Activated CD4-positive, alpha-beta T cell treated with anti-CD3 and anti-CD28 coated beads for 1 hour (primary cell): Measurements from ENCODE around the gene STEAP1B.
"Not testable (repeated sequence)": the region's sequence is repeated elsewhere in the genome, so short reads cannot be mapped to it uniquely, and the experiment has no call there.

Source experiments
- DNase-seq: peaks from one replicate; pipeline ENCODE4 v3.0.0-alpha.2; 2020

The STEAP1B gene

DNA sequence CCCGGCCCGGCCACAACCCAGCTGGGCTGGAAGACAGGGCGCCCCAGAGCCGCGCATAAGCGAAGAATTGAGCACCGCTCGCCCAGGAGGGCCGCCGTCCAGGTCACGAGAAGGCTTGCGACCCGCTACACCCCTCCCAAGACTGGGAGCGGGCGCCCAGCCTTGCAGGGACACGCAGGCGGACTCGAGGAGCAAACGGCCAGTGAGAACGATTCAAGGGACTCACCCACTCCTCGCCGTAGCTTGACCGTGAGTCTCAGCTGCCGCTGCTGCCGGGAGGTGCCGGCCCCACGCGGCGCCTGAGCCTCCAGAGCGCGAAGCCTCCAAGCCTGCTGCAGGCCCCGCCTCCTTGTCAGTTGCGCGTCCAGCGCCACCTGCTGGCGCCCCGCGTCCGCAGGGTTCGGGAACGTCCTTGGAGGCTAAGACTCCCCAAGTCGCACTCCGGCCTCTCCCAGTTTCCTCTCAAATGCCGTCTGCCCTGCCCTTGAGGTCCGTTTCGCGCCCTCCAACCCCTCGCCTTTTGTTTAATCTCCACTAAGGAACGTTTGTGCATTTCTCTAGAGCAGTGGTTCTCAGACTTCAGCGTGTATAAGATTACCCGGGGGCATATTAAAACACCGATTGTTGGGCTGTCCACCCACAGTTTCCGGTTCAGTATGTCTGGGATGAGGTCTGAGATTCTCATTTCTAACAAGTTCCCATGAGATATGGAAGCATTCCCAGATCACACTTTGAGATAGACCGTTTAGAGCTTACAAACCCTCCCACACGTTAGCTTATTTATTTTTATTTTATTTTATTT lies at the start of gene STEAP1B:
Gene STEAP1B, minus strand, starts transcription at position 301 of the 802 bp plus-strand sequence. CDS start 5,333 bp downstream, outside the sequence.
- peak; percentile 75 for DNase-seq

DNA sequence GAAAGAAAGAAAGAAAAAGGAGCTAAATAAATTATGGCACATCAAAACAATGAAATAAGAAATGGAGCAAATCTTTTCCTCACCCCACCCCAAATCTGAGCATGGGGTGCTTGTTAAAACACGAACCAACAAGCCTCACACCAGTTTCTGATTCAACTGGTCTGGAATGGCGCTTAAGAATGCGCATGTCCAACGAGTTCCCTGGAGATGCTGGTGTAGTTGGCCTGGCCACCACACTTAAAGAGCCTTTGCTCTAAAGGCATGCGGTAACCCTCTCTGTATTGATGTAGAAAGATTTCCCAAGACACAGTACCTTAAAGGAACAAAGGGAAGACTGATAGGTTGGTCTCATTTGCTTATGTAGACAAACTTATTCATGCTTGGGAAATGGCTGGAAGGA lies 49.1 kb upstream of the STEAP1B start:
- DNase-seq = no peak

DNA sequence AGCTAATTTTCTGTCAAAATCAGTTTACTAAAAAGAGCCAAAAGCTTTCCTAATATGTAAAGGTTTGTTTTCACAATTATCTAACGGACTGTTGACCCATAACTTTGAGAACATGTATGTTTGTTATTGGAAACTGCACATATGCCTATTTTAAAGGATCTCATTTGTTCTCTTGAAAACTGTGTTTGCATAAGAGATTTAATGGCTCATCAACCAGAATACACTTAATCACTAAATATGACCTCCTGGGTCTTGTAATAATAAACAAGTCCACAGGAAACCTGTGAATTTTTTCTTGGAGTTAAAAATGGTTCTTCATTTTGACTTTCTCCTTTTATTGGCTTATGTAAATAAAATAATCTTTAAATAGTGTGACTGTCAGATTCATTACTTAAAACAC lies 48.3 kb upstream of the STEAP1B start:
- no peak for DNase-seq

DNA sequence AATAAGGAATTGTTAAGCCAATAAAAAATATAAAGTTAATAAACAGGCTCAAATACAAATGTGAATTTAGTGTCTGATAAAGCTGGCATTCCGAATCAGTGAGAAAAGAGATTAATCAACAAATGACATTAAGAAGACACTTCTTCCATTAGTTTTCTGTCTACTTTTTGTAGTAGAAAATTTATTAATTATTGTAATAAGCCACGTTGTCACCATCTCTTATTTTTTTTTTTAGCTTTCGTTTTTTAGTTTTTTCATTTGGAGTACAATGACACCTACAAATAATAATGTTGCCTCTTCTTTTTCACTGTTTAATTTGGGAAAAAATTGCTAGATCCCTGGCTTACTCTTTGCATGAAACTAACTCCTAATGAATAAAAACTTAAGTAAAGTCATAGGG lies 46.8 kb upstream of the STEAP1B start:
- no peak for DNase-seq

DNA sequence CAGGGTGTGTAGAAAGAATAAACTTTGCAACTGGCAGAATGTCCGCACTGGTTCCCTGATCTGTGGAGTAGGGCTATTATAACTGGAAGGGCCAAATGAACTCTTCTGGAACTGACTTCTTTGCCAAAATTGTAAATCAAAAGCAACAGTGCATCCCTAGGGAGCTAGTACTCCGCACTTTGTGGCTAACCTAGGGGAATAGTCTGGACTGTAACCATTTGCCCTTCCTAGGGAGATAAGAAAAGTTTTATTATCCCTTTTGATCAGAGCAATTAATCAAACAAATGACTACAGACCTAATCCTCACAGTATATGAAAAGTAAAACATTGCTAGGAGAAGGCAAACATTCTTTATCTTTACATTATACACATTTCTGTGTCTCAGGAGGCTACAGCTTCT lies 45.5 kb upstream of the STEAP1B start:
- DNase-seq = no peak

DNA sequence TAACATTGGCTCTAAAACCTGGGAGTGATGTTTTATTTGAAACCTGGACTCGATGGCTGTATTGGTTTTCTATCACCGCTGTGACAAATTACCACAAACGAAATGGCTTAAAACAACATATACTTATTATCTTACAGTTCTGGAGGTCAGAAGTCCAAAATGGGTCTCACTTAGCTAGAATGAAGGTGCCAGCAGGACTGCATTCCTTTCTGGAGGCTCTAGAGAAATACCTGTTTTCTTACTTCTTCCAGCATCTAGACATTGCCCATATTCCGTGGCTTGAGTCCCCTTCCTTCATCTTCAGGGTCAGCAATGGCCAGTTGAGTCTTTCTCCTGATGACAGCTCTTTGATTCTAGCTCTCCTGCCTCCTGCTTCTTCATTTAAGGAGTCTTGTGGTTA lies 44.3 kb upstream of the STEAP1B start:
- no peak for DNase-seq

DNA sequence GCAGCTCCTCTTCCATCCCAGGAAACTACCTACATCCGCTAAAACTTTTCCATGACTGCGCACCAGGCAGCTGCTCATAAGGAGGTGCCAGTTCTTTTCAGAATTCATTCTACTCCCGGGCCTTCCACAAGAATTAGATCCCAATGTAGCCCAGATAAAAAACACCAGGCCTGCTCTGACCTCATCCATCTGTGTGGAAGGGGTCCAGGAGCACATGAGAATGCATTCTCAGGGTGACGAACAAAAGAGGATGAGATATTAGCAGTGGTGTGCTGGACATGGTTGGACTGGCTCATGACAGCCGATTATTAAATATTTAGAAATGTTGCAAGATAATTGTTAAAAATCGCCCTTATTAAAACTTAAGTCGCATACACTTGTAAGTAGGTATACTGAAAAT lies 43.2 kb upstream of the STEAP1B start:
- no peak for DNase-seq

DNA sequence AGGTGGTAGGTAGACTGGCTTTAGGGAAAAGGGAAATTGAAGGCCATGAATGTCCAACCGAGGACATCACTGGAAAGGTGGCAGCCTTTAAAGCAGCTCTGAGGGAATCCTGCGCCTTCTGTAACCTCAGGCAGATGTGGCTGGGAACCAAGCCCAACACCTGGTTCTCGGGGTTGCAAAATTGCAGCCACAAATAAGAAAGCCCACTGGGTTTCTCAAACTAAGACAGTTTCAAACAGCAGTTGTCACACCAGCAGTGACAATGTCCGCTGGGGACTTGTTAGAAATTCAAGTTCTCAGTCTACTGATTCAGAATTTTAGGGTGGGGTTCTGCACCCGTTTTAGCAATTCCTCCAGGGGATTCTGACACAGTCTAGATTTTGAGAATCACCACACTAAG lies 42.7 kb upstream of the STEAP1B start:
- DNase-seq = no peak

DNA sequence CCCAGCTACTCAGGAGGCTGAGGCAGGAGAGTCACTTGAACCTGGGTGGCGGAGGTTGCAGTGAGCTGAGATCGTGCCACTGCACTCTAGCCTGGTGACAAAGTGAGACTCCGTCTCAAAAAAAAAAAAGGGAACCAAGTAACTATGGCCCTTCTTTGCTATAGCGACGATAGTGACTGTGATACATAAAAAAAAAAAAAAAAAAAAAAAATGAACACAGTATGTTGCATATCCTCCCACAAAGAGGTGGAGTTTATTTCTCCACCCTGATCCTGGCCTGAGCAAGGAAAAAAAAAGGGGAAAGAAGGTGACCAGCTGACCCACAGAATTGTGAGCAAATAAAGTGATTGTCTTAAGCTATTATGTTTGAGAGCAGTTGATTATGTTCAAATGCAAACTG lies 42.3 kb upstream of the STEAP1B start:
- DNase-seq = no peak

DNA sequence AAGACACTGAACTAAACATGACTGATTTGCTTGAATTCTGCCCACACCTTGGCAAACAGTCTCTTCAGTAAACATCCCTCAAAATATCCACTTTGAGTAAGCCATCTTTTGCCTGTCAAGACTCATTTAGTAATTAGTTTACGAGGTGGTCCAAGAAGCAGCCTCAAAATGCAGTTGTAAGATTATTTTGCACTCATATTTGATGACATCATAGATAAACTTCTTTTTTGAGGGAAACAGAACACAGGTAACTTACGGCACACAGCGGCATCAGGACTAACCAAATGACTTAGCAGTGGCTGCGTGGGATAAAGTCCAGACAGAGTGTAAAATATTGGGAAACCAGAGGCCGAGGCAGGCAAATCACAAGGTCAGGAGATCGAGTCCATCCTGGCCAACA lies 41.8 kb upstream of the STEAP1B start:
- DNase-seq = no peak

DNA sequence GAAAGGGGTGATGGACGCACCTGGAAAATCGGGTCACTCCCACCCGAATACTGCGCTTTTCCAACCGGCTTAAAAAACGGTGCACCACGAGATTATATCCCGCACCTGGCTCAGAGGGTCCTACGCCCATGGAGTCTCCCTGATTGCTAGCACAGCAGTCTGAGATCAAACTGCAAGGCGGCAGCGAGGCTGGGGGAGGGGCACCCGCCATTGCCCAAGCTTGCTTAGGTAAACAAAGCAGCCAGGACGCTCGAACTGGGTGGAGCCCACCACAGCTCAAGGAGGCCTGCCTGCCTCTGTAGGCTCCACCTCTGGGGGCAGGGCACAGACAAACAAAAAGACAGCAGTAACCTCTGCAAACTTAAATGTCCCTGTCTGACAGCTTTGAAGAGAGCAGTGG lies 28.5 kb upstream of the STEAP1B start:
- DNase-seq = not testable (repeated sequence)

DNA sequence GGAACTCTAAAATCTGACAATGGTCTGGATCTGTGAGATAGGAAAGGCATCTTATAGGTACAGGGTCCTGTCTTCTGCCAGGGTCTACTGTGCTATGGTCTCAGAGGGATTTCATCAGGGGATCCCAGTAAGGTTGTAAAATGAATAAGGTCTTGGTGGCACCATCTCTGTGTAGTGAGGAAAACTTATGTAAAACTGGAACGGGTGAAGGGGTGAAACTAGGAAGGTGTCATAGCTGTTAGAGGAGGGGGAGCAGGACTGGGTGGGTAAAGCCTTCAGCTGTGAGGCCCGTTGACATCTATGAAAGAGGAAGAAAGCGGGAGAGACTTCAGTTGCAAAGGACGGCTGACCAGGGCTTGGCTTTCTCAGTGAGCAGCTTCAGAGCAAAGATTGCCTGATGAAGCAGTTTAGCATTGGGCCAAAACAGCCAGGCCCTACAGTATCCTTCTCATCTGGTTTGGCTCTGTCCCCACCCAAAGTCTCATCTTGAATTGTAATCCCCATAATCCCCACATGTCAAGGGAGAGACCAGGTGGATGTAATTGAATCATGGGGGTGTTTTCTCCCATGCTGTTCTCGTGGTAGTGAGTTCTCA lies 24.5 kb upstream of the STEAP1B start:
- DNase-seq = not testable (repeated sequence)

DNA sequence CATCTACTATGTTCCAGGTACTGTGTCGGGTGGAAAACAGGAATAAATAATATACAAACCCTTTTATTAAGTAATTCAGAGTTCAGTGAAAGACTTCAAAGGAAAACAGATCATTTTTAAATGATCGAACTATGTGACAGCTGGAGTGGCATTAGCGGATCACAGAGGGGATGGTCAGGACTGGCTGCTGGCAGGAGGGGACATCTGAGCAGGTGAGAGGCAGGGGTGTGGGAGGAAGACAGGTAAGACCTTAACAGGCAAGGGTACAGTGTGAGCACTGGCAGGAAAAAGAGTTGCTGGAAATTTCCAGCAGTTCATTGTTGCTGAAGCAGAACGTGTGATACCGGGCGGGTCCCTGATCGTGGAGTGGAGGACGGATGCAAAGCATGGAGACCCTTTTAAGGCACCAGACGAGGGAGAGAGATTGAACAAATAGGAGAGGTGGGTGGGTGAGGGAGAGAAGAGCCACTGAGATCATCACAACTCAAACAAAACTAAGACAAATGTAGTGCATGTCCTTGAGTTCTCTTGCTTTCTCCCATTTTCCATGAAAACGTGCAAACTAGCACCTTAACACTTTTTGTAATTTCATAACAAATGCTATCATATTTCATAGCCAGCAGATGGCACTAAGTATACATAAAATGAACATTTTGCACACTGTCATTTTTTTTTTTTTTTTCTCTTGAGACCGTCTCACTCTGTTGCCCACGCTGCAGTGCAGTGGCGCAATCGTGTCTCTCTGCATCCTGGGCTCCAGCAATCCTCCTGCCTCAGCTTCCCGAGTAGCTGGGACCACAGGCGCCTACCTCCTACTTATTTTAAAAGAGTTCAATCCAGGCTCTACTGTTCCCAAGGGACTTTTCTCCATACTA lies 23.7 kb upstream of the STEAP1B start:
- not testable (repeated sequence) for DNase-seq

DNA sequence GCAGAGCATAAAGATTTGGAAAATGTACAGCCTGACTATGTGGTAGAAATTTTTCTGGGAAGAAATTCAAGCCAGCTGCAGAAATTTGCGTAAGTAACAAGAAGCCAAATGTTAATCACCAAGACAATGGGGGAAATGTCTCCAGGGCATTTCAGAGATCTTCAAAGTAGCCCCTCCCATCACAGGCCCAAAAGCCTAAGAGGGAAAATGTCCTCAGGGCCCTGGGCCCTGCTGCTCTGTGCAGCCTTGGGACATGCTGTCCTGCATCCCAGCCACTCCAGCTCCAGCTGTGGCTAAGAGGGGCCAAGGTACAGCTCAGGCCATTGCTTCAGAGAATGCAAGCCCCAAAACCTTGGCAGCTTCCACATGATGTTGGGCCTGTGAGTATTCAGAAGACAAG lies 19.6 kb upstream of the STEAP1B start:
- DNase-seq = not testable (repeated sequence)

DNA sequence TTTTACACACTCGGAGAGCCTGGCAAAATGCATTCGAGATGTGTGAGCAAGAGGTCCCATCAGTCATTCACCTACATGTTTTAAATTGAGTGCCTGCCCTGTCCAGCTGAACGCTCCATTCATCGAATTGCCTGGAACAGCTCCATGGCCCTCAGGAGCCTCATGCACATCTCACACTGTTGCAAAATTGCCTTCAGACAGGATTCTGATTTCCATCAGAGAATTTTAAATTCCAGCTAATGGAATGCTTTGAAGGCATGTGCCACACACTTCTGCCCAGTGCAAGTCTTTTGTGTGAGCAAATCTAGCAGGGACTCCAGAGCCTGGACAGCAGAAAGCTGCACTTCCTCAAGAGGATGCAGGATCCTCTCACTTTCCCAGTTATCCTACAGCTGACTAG lies 17.0 kb upstream of the STEAP1B start:
- not testable (repeated sequence) for DNase-seq

DNA sequence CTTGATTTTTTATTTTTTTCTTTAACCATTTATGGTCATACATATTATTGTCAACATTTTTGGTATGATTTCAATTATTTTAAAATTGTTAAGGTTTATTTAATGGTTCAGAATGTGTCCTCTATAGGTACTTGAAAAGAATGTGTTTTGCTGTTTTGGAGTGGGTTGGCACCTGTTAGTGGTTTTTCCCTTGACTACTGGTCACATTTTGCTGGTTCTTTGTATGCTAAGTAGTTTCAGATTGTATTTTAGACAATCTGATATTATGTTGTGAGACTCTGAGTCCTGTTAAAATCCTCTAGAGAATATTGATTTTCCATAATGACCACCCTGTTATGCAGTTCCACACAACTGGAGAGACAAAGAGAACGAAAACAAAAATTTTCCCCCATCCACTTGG lies 15.0 kb upstream of the STEAP1B start:
- DNase-seq = not testable (repeated sequence)

DNA sequence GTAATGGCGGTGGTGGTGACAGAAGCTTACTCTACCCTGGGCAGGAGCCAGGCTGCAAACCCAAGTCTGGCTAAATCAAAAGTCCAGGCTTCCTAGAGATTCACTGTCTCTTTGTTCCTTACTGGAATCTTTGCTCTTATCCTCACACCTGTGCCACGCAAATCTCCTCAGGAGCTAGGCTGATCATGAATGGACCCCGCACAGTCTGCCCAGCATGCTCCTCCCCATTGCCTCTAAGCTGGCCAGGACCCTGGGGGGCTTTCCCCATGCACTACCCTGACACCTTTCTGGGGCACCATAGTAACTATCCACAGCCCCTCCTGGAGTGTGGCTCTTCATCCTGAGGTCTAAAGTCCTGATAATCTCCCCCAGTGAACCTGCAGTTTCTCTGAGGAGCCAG lies 7.3 kb upstream of the STEAP1B start:
- not testable (repeated sequence) for DNase-seq

DNA sequence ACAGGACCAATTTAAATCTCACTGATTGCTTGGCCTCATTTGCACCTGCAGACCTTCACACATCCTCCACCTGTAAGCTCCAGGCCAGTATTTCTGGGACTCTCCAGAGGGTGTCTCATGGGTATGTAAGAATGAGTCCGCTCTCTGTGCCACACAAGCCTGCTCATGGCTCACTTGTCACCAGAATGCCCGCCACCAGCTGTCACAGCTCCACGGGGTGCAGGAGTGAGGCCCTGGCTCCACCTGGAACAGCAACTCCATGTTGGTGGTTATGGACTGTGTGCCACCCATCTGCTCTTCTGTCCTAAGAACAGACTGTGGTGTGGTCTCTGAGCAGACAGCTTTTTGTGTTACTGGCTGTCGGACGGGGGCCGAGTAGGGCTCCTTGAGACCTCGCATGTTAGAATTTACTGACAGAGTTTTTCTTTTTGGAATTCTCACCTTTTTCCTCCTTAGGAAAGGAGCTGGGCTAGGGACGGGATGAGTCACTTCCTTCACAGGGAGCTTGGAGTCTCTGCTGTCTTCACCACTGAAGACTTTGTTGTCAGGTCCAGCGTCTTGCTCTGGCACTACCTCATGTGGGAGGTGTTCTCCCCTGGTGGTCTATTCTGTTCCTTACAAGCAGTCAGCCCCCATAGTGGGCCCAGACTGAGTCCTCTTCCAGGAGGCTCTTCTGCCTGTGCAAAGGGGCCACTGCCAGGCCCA lies 6.5 kb upstream of the STEAP1B start:
- DNase-seq = not testable (repeated sequence)

DNA sequence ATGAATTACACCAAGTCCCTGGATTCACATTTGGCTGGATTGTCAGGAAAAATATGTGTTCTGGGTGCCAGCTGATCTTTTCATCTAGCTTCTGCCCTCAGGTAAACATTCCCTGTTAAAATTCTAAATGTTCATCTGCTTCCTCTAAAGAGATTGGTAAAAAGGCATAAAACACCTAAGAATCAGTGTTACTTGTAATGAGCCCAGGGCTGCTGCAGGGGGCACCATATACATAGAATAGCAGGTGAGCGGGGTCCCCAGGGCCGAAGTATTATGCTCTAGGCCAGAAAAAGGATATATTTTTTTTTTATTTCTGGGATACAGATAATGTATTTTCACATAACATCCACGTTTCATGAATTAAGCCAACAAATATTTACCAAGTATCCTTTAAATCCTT lies 4.5 kb upstream of the STEAP1B start:
- not testable (repeated sequence) for DNase-seq

DNA sequence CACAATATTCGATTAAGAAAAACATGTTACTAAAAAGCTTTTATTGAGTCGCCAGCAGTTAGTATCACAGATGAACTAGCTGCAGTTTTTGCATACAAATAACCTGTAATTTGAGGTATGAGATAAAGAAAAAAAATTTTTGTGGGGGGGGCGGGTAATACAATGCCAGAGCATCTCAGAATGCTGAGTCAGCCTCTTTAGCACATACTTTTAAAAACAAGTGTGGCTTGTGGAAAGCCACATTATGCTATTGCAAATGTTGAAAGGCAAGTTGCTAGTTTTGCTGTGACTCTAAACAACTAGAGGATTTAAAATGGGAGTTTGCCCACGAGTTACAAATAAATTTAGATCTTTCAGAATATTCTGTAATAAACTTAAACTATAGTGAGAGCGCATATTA lies 2.1 kb upstream of the STEAP1B start:
- not testable (repeated sequence) for DNase-seq

DNA sequence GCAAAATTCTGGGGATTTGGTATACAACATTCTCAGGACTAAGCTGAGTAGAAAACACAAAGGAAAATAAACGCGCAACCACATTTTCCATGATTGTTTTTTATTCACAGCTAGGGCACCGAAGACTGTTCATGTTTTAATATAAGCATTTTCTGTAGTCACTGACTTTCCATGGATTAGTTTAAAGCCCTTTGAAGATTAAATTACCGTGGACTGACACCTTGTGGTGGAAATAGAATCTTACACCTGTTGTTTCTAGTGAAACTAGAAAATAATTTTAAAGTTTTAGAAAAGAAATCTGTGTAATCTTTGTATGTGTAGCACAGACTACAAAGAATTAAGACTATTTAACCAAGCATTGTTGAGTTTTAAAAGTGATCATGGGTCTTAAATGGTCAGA lies 1.3 kb upstream of the STEAP1B start:
- not testable (repeated sequence) for DNase-seq

DNA sequence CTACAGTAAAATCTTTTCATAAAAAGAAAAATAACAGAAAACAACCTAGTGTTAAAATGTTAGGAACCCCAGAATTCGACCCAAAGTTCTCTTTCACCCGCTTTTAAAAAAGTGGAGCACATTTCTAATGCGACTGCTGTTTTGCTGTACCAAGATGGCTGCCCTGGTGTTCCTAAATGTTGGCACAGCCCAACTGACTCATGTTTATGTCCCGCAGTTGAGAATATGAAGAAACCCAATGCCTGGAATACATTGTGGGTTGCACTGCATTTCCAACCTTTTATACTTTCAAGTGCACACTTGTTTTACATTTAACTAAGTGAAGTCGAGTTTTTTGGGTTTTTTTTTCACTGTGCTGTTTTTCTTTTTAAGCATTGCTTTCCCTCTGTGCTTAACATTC lies 944 bp downstream of the STEAP1B start:
- DNase-seq = no peak

DNA sequence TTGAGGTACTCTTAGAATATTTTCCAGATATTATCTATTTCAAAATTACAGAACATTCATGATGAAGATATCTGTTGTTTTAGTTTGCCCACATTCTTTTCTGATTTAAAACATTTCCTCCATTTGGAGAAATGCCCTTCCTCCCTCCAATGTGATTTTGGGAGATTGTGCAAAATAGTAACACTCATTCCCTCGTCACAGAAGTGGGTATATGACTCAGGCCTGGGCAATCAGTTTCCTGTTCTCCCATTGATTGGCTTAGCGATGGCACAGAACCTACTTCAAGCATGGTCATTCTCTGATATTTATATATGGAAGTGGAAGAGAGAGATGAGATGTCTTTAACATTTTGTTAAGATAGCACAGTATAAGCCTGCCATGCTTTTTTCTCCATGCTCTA lies 3.1 kb downstream of the STEAP1B start:
- DNase-seq = not testable (repeated sequence)
